Mesothelial cell of epicardium (in vitro differentiated cells): Measurements from ENCODE around the gene VPS41. TPM values are rescaled to one million over a fixed set of nuclear protein-coding genes. Genes with fewer than 3 reads are reported as not detected.

Source experiments
- DNase-seq, 2 experiments: peaks; one replicate each; pipeline ENCODE4 v3.0.0; 2021; ENCODE audit warnings: low spot score in 2 of 2; ENCODE audit not compliant: unreplicated experiment in 2 of 2
- H3K27ac Mint-ChIP-seq: 2 replicates; pipeline ENCODE4 v1.8.0; 2021; ENCODE audit warnings: mixed read lengths
- H3K27me3 Mint-ChIP-seq: 2 replicates; pipeline ENCODE4 v1.8.0; 2021; ENCODE audit warnings: low read depth, mixed read lengths
- H3K36me3 Mint-ChIP-seq: 2 replicates; pipeline ENCODE4 v1.8.0; 2021; ENCODE audit warnings: mixed read lengths
- H3K4me1 Mint-ChIP-seq: 2 replicates; pipeline ENCODE4 v1.8.0; 2021; ENCODE audit warnings: mixed read lengths
- H3K4me3 Mint-ChIP-seq: 2 replicates; pipeline ENCODE4 v1.8.0; 2021; ENCODE audit warnings: mild to moderate bottlenecking, moderate library complexity, mixed read lengths
- H3K9me3 Mint-ChIP-seq: 2 replicates; pipeline ENCODE4 v1.8.0; 2021; ENCODE audit warnings: mixed read lengths
- CTCF ChIP-seq: fragments of 200-600 bp; sonication (generic); IDR thresholded peaks from one replicate; pipeline ENCODE4 v1.5.0; 2021; ENCODE audit warnings: antibody characterized with exemption; ENCODE audit not compliant: unreplicated experiment
- total RNA-seq: library from RNA; stranded (reverse); gene quantifications from 3 replicates; pipeline ENCODE4 v1.2.1, GENCODE V29; 2021

Gene VPS41
- total RNA-seq, 1 donor from 2014 or later = 104 TPM

- Mint-ChIP-seq H3K9me3 (no peaks in the 10 kb centered on the region), H3K27ac (no peak overlapping the region), H3K4me3 (peak overlapping the region; percentile 39), H3K27me3 (no peaks in the 10 kb centered on the region), H3K4me1 (peaks cover 14% of the 10 kb centered on the region), H3K36me3 (peaks cover 1% of the 10 kb centered on the region)
- DNase-seq = no peak
- TF ChIP-seq CTCF = no peak
These were observed 1.9 kb downstream of the VPS41 start for GRCh38 chr7:38907066-38907465.

GRCh38 chr7:38905056-38905759, 3.8 kb downstream of the VPS41 start:
- Mint-ChIP-seq H3K4me3 (no peak overlapping the region), H3K27me3 (no peaks in the 10 kb centered on the region), H3K9me3 (no peaks in the 10 kb centered on the region), H3K27ac (no peak overlapping the region), H3K36me3 (peaks cover 1% of the 10 kb centered on the region), H3K4me1 (peaks cover 14% of the 10 kb centered on the region)
- no peak for TF ChIP-seq CTCF
- no peak for DNase-seq

GRCh38 chr7:38903057-38903456, 5.9 kb downstream of the VPS41 start:
- TF ChIP-seq CTCF = no peak
- H3K27ac Mint-ChIP-seq = no peak overlapping the region
- no peaks in the 10 kb centered on the region for H3K27me3 Mint-ChIP-seq
- no peak for DNase-seq
- H3K36me3 Mint-ChIP-seq = peaks cover 5% of the 10 kb centered on the region
- H3K4me3 Mint-ChIP-seq = no peak overlapping the region
- H3K4me1 Mint-ChIP-seq = peaks cover 6% of the 10 kb centered on the region
- H3K9me3 Mint-ChIP-seq = no peaks in the 10 kb centered on the region

- Mint-ChIP-seq H3K9me3 (no peaks in the 10 kb centered on the region), H3K4me1 (no peaks in the 10 kb centered on the region), H3K27ac (no peak overlapping the region), H3K27me3 (no peaks in the 10 kb centered on the region), H3K36me3 (peaks cover 9% of the 10 kb centered on the region), H3K4me3 (no peak overlapping the region)
- no peak for TF ChIP-seq CTCF
- no peak for DNase-seq
These were observed 6.5 kb downstream of the VPS41 start for GRCh38 chr7:38902449-38902848.

- peaks cover 50% of the 10 kb centered on the region for H3K36me3 Mint-ChIP-seq
- H3K9me3 Mint-ChIP-seq = peaks cover 21% of the 10 kb centered on the region
- no peak for DNase-seq
- TF ChIP-seq CTCF = no peak
- no peaks in the 10 kb centered on the region for H3K27me3 Mint-ChIP-seq
- H3K4me3 Mint-ChIP-seq = no peak overlapping the region
- no peaks in the 10 kb centered on the region for H3K4me1 Mint-ChIP-seq
- no peak overlapping the region for H3K27ac Mint-ChIP-seq
These were observed 15.9 kb downstream of the VPS41 start for GRCh38 chr7:38893061-38893460.

GRCh38 chr7:38890597-38890996, 18.4 kb downstream of the VPS41 start:
- Mint-ChIP-seq H3K27ac (no peak overlapping the region), H3K4me1 (no peaks in the 10 kb centered on the region), H3K9me3 (peaks cover 39% of the 10 kb centered on the region), H3K4me3 (no peak overlapping the region), H3K27me3 (no peaks in the 10 kb centered on the region), H3K36me3 (peaks cover 54% of the 10 kb centered on the region)
- no peak for TF ChIP-seq CTCF
- no peak for DNase-seq
